Peyer's patch (tissue), 4 donors: ENCODE data around the gene ARFGAP1. TPM values are rescaled to one million over a fixed set of nuclear protein-coding genes. Genes with fewer than 3 reads are reported as not detected.

Source experiments
- DNase-seq, 3 donors: peaks; one replicate each; pipeline ENCODE4 v3.0.0-alpha.2; 2017 to 2019
- H3K27ac ChIP-seq, 4 donors: fragments of 200-600 bp; sonication (generic); one replicate each; pipeline ENCODE4 v1.5.1; 2016 to 2019
- H3K27me3 ChIP-seq, 2 donors: fragments of 200-600 bp; sonication (generic); one replicate each; pipeline ENCODE4 v1.5.1; 2019
- H3K36me3 ChIP-seq, 3 donors: fragments of 200-600 bp; sonication (generic); one replicate each; pipeline ENCODE4 v1.5.1; 2016 to 2019
- H3K4me1 ChIP-seq, 4 donors: fragments of 200-600 bp; sonication (generic); one replicate each; pipeline ENCODE4 v1.5.1; 2016 to 2019
- H3K4me3 ChIP-seq, 4 donors: fragments of 200-600 bp; sonication (generic); 1 replicate in 3 of 4; 2 replicates in 1 of 4; pipeline ENCODE4 v1.5.1; 2016 to 2019; ENCODE audit warnings: mild to moderate bottlenecking in 1 of 4
- H3K9me3 ChIP-seq, 4 donors: fragments of 200-600 bp; sonication (generic); one replicate each; pipeline ENCODE4 v1.5.1; 2016 to 2019; ENCODE audit warnings: mild to moderate bottlenecking in 1 of 4
- POLR2A ChIP-seq, 2 donors: fragments of 450-650 bp; IDR thresholded peaks; one replicate each; pipeline ENCODE4 v1.5.1; 2017; ENCODE audit warnings: antibody characterized with exemption in 2 of 2, mild to moderate bottlenecking in 2 of 2, moderate library complexity in 2 of 2
- total RNA-seq, 4 donors: library from RNA; depleted of rRNA; stranded (reverse); fragments of >200 nt; gene quantifications; one replicate each; pipeline ENCODE4 v1.1.0, GENCODE V29; 2016
- TF ChIP-seq, protein P1 (sequence below), 6 experiments: fragments of 450-650 bp in 4 of 6; fragments of 200-600 bp in 2 of 6; sonication (generic) in 1 of 6; IDR thresholded peaks; one replicate each; pipeline ENCODE4 v1.5.1; 2017 to 2019; ENCODE audit warnings: antibody characterized with exemption in 6 of 6, mild to moderate bottlenecking in 3 of 6, moderate library complexity in 1 of 6

ARFGAP1 gene
- total RNA-seq, 4 donors from 2014 or later: 66.6 to 149 (median 89.8) TPM

DNA sequence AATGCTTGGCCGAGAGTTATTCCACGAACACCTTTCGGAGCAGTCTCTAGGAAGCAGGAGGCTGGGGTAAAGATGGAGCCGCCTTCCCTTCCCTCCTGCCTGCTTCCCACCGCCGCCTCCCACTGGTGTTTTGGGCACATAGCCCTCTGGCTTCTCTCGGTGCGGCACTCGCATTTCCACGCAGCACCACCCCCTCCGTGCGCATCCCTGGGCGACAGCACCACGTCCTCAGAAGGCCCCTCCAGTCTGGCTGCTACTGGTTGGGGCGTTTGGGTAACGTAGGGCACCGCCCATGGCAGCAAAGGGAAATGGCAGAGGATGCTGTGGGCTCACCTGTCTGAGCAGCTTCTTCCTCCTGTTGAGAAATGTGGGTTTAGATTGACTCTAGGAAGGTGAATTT lies 22.8 kb downstream of the ARFGAP1 start:
- H3K27me3 ChIP-seq: peaks cover 0 to 4% of the 10 kb centered on the region in 2 donors
- no peak for DNase-seq
- no peaks in the 10 kb centered on the region for H3K9me3 ChIP-seq

DNA sequence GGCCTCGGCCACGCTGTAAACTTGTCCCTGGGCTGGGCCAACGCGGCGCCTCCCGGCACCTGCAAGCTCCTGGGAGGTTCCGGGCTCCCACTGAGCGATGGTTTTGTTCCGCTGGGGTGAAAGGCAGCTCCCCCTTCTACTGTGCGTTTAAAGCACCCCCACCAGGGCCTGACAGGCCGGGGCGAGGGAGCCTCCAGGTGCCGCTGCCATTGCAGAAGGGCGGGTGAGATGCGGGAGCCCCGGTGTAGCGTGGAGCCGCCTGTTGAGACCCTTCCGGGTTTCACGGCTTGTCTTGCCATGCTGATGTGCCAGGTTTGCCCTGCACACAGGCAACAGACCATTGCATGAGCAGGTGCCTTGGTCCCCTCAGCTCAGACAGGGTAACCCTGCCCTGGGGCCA lies 23.2 kb downstream of the ARFGAP1 start:
- no peak for DNase-seq
- H3K27me3 ChIP-seq: peaks cover 0 to 4% of the 10 kb centered on the region in 2 donors
- H3K36me3 ChIP-seq: no peaks in the 10 kb centered on the region
- H3K9me3 ChIP-seq: no peaks in the 10 kb centered on the region
- no peak overlapping the region for H3K27ac ChIP-seq
- H3K4me3 ChIP-seq: no peak overlapping the region
- H3K4me1 ChIP-seq: peaks cover 0 to 4% (median 0%) of the 10 kb centered on the region in 4 donors
- TF ChIP-seq, protein P1, sequence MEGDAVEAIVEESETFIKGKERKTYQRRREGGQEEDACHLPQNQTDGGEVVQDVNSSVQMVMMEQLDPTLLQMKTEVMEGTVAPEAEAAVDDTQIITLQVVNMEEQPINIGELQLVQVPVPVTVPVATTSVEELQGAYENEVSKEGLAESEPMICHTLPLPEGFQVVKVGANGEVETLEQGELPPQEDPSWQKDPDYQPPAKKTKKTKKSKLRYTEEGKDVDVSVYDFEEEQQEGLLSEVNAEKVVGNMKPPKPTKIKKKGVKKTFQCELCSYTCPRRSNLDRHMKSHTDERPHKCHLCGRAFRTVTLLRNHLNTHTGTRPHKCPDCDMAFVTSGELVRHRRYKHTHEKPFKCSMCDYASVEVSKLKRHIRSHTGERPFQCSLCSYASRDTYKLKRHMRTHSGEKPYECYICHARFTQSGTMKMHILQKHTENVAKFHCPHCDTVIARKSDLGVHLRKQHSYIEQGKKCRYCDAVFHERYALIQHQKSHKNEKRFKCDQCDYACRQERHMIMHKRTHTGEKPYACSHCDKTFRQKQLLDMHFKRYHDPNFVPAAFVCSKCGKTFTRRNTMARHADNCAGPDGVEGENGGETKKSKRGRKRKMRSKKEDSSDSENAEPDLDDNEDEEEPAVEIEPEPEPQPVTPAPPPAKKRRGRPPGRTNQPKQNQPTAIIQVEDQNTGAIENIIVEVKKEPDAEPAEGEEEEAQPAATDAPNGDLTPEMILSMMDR (IDR thresholded peaks at IDR 0.05): no peak
- TF ChIP-seq POLR2A (IDR thresholded peaks at IDR 0.05): no peak

More for the DNA sequence above, 22.8 kb downstream of the ARFGAP1 start:
- Histone ChIP-seq H3K4me3 (no peak overlapping the region), H3K4me1 (peaks cover 0 to 4% (median 0%) of the 10 kb centered on the region in 4 donors), H3K36me3 (no peaks in the 10 kb centered on the region), H3K27ac (no peak overlapping the region)
- TF ChIP-seq POLR2A (IDR thresholded peaks at IDR 0.05): no peak
- TF ChIP-seq, protein P1 (IDR thresholded peaks at IDR 0.05): no peak

DNA sequence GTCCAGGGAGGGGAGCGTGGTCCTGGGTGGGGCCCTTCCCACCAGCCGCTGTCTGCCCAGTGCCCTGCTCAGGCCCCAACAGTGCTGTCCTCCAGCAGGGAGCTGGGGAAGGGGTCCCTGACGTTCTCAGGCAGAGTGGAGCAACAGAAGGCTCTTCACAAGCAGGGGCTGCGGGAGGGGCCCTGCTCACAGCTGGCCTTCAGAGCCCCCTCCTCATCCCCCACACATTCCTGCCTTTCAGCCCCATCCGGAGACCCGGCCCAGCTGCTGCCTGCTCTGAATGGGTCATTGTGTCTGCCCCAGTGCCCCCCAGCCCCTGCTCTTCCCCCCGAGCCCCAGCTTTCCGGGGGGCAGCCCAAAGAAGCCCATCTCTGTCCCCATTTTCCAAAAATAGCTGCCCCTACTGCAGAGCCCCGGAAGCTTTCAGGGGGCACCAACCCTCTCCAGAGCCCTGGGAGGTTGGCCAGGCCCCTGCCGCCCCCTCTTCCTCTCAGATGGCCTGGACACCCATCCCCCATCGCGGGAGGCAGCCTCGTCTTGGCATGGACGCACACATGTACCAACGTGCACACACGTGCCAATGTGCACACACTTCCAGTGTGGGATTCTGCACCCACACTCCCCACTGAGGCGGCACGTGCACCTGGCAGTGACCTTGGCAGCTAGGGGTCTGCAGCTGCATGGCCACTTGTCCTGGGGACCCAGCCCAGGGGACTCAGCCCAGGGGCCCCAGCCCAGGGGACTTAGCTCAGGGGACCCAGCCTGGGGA lies 24.1 kb downstream of the ARFGAP1 start:
- H3K27me3 ChIP-seq: peaks cover 0 to 4% of the 10 kb centered on the region in 2 donors
- DNase-seq: no peak
- no peak overlapping the region for H3K27ac ChIP-seq
- H3K36me3 ChIP-seq: no peaks in the 10 kb centered on the region
- no peaks in the 10 kb centered on the region for H3K4me1 ChIP-seq
- H3K4me3 ChIP-seq: no peak overlapping the region
- no peaks in the 10 kb centered on the region for H3K9me3 ChIP-seq
- no peak for TF ChIP-seq POLR2A (IDR thresholded peaks at IDR 0.05)
- TF ChIP-seq, protein P1 (IDR thresholded peaks at IDR 0.05): no peak

DNA sequence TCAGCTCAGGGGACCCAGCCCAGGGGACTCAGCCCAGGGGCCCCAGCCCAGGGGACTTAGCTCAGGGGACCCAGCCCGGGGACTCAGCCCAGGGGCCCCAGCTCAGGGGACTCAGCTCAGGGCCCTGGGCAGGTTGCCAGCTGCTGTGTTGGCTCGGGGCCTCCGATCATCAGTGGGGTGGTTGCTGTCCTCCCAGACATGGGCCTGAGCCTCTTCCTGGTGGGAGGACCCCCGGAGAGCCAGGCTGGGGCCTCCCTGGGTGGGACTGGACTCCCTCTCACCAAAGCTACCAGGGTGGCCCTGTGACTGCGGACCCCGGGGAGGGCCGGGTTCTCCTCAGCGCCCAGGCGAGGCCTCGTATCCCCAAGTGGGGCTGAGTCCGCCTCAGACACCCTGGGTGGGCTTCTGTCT lies 24.8 kb downstream of the ARFGAP1 start:
- peaks cover 0 to 4% of the 10 kb centered on the region in 2 donors for H3K27me3 ChIP-seq
- no peaks in the 10 kb centered on the region for H3K9me3 ChIP-seq
- DNase-seq: no peak
- no peak overlapping the region for H3K4me3 ChIP-seq
- no peak overlapping the region for H3K27ac ChIP-seq
- H3K4me1 ChIP-seq: no peaks in the 10 kb centered on the region
- H3K36me3 ChIP-seq: no peaks in the 10 kb centered on the region
- TF ChIP-seq, protein P1 (IDR thresholded peaks at IDR 0.05): no peak
- TF ChIP-seq POLR2A (IDR thresholded peaks at IDR 0.05): no peak

DNA sequence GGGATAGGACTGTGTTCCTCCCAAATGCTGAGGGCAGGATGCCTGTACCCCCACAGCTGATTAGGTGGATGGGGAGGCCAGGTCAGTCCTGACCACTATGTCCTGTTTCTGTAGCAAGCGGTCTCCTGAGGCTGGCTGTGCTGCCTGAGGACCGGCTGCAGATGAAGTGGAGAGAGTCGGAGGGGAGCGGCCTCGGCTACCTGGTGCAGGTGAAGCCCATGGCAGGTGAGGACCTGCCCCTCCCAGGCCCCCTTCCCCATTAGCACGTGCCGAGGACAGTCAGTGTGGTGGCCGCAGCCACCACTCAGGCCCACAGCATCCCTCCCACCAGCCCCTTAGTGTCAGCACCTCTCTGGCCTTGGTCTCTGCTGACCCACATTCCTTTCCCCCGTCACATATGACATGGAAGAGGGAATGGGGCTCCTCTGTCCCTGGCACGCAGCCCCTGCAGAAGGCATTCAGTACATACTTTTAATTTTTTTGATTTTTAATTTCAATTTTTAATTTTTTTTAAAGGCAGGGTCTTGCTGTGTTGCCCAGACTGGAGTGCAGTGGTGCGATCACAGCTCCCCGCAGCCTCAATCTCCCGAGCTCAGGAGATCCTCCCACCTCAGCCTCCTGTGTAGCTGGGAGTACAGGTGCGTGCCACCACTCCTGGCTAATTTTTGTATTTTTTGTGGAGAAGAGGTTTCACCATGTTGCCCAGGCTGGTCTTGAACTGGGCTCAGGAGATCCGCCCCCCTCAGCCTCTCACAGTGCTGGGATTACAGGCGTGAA lies 25.4 kb downstream of the ARFGAP1 start:
- Histone ChIP-seq H3K27ac (no peak overlapping the region), H3K9me3 (no peaks in the 10 kb centered on the region), H3K27me3 (peaks cover 0 to 4% of the 10 kb centered on the region in 2 donors), H3K4me1 (no peaks in the 10 kb centered on the region), H3K4me3 (no peak overlapping the region), H3K36me3 (no peaks in the 10 kb centered on the region)
- no peak for TF ChIP-seq POLR2A (IDR thresholded peaks at IDR 0.05)
- TF ChIP-seq, protein P1 (IDR thresholded peaks at IDR 0.05): no peak
- no peak for DNase-seq
